ENCODE data around the gene DIABLO. TPM values are rescaled to one million over a fixed set of nuclear protein-coding genes. Genes with fewer than 3 reads are reported as not detected.

Gene DIABLO
- total RNA-seq, 1 experiment from 2014 or later, result 72.0 TPM

GRCh38 chr12:122199484-122200355, 26.1 kb downstream of the DIABLO start:
- Histone ChIP-seq H3K27ac (ENCODE audit: low read depth, low read length, poor library complexity, severe bottlenecking) (no peak overlapping the region), H3K27me3 (replicated peaks; ENCODE audit: insufficient read depth, low read depth, low read length, poor library complexity) (peaks cover 9% of the 10 kb centered on the region), H3K4me1 (ENCODE audit: insufficient read depth, low read length, poor library complexity, severe bottlenecking) (peaks cover 14% of the 10 kb centered on the region), H3K4me3 (ENCODE audit: low read depth, low read length, poor library complexity, severe bottlenecking) (no peak overlapping the region), H3K36me3 (ENCODE audit: insufficient read depth, low read length, poor library complexity, severe bottlenecking) (no peaks in the 10 kb centered on the region), H3K9me3 (ENCODE audit: low read depth, low read length, poor library complexity, severe bottlenecking) (no peaks in the 10 kb centered on the region)
- ChIA-PET POLR2A (ENCODE audit: low non-redundant PET) (no interaction called here), CTCF (no interaction called here)
- TF ChIP-seq EZH2 (IDR thresholded peaks at IDR 0.05; ENCODE audit: borderline replicate concordance, low read depth, low read length, poor library complexity, severe bottlenecking) (no peak), CTCF (conservative IDR thresholded peaks at IDR 0.05; ENCODE audit: low read depth, low read length) (no peak)
- BruUV-seq (replicated peaks), result no TSS peak
- DNase-seq (ENCODE audit: low spot score), result no peak
- intact Hi-C loops (cut with micrococcal nuclease; ENCODE audit: unreplicated experiment), result no loop called here

GRCh38 chr12:122197612-122197966, 28.3 kb downstream of the DIABLO start:
- TF ChIP-seq EZH2 (IDR thresholded peaks at IDR 0.05; ENCODE audit: borderline replicate concordance, low read depth, low read length, poor library complexity, severe bottlenecking) (no peak), CTCF (conservative IDR thresholded peaks at IDR 0.05; ENCODE audit: low read depth, low read length) (no peak)
- peaks cover 6% of the 10 kb centered on the region for H3K4me1 ChIP-seq (ENCODE audit: insufficient read depth, low read length, poor library complexity, severe bottlenecking)
- ChIA-PET POLR2A (ENCODE audit: low non-redundant PET) (no interaction called here), CTCF (no interaction called here)
- DNase-seq (ENCODE audit: low spot score), result no peak
- BruUV-seq (replicated peaks), result no TSS peak
- no peaks in the 10 kb centered on the region for H3K36me3 ChIP-seq (ENCODE audit: insufficient read depth, low read length, poor library complexity, severe bottlenecking)
- H3K9me3 ChIP-seq (ENCODE audit: low read depth, low read length, poor library complexity, severe bottlenecking), result no peaks in the 10 kb centered on the region
- H3K4me3 ChIP-seq (ENCODE audit: low read depth, low read length, poor library complexity, severe bottlenecking), result no peak overlapping the region
- intact Hi-C loops (cut with micrococcal nuclease; ENCODE audit: unreplicated experiment), result no loop called here
- H3K27me3 ChIP-seq (replicated peaks; ENCODE audit: insufficient read depth, low read depth, low read length, poor library complexity), result no peaks in the 10 kb centered on the region
- H3K27ac ChIP-seq (ENCODE audit: low read depth, low read length, poor library complexity, severe bottlenecking), result no peak overlapping the region

GRCh38 chr12:122195405-122195804, 30.4 kb downstream of the DIABLO start:
- ChIA-PET CTCF (interaction anchor here (0.5 kb wide), 1 partner anchor 77 kb away, joined by 6 read pairs; no protein-coding TSS in a partner anchor), POLR2A (ENCODE audit: low non-redundant PET) (interaction anchor here (0.6 kb wide), 1 partner anchor 324 kb away, joined by 3 read pairs; no protein-coding TSS in a partner anchor)
- Histone ChIP-seq H3K9me3 (ENCODE audit: low read depth, low read length, poor library complexity, severe bottlenecking) (no peaks in the 10 kb centered on the region), H3K4me3 (ENCODE audit: low read depth, low read length, poor library complexity, severe bottlenecking) (no peak overlapping the region), H3K27ac (ENCODE audit: low read depth, low read length, poor library complexity, severe bottlenecking) (no peak overlapping the region), H3K4me1 (ENCODE audit: insufficient read depth, low read length, poor library complexity, severe bottlenecking) (no peaks in the 10 kb centered on the region), H3K36me3 (ENCODE audit: insufficient read depth, low read length, poor library complexity, severe bottlenecking) (no peaks in the 10 kb centered on the region), H3K27me3 (replicated peaks; ENCODE audit: insufficient read depth, low read depth, low read length, poor library complexity) (no peaks in the 10 kb centered on the region)
- intact Hi-C loops (cut with micrococcal nuclease; ENCODE audit: unreplicated experiment), result no loop called here
- TF ChIP-seq EZH2 (IDR thresholded peaks at IDR 0.05; ENCODE audit: borderline replicate concordance, low read depth, low read length, poor library complexity, severe bottlenecking), result no peak
- TF ChIP-seq CTCF (conservative IDR thresholded peaks at IDR 0.05; ENCODE audit: low read depth, low read length), result no peak
- DNase-seq (ENCODE audit: low spot score), result no peak
- BruUV-seq (replicated peaks), result no TSS peak
